ENCODE results near the gene MMRN2.

DNA sequence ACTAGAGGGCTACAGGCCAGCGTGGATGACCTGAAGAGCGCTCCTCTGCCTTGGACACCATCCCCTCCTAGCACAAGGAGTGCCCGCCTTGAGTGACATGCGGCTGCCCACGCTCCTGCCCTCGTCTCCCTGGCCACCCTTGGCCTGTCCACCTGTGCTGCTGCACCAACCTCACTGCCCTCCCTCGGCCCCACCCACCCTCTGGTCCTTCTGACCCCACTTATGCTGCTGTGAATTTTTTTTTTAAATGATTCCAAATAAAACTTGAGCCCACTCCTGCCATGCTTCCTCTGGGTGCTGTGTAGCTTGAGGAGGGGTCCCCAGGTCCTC is 5.5 kb upstream of the MMRN2 start:
- TF ChIP-seq, protein P1, sequence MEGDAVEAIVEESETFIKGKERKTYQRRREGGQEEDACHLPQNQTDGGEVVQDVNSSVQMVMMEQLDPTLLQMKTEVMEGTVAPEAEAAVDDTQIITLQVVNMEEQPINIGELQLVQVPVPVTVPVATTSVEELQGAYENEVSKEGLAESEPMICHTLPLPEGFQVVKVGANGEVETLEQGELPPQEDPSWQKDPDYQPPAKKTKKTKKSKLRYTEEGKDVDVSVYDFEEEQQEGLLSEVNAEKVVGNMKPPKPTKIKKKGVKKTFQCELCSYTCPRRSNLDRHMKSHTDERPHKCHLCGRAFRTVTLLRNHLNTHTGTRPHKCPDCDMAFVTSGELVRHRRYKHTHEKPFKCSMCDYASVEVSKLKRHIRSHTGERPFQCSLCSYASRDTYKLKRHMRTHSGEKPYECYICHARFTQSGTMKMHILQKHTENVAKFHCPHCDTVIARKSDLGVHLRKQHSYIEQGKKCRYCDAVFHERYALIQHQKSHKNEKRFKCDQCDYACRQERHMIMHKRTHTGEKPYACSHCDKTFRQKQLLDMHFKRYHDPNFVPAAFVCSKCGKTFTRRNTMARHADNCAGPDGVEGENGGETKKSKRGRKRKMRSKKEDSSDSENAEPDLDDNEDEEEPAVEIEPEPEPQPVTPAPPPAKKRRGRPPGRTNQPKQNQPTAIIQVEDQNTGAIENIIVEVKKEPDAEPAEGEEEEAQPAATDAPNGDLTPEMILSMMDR (conservative IDR thresholded peaks at IDR 0.05; ENCODE audit: low read length), result no peak
- TF ChIP-seq EZH2phosphoT487 (IDR thresholded peaks at IDR 0.05; ENCODE audit: borderline replicate concordance, low read depth, low read length), result no peak

Data from OCI-LY7 (cell line).